GM19023 (cell line): ENCODE results near the gene GABRD.

ENCODE experiments used
- ATAC-seq: cut with Tn5 transposase; IDR thresholded peaks from one replicate; pipeline ENCODE4 v1.9.1; 2021; ENCODE audit warnings: mild to moderate bottlenecking, moderate library complexity; ENCODE audit not compliant: unreplicated experiment

Gene GABRD

DNA sequence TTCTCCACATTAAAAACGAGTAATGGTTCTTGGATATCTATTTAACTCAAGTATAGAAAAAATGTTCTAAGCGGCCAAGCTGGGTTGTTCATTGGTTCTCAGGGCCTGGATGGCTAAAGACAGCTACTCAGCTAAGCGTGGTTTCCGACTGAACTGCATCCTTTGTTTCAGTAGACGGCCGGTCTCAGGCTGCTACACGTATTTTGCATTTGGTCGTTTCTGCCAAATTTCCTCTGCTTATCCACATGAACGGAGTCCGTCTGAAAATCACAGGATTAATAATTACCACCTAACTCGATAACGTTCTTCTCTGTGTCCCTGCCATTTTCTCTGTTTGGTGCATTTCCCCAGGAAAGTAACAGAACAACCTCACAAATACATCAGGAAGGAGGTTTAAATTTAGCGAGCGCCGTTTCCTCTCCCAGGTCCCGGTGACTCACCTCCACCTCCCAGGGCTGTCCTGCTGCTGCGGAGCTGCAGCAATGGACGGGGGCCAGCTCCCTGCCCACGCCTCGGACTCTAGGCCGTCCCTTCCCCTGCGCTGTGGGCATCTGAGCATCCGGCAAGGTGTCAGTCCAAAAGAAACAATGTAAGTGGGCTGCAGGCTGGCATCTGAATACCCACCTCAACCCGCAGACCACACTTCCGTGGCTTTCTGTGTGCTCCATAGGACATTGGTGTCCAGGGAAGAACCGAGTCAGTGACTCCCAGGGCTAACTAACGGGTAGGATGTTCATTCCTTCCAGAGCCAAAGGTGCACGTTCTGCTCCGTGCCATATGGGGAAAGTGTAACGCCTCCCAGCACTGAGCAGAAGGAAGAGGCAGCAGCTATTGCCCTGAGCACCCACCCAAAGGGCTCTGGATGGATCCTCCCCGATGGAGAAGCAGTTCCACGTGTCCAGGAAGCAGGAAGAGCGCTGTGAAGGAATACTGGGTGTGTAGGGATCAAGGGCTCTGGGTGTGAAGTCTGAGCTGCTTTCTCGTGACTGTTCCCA is 4.1 kb upstream of the GABRD start:
- ATAC-seq: no peak

DNA sequence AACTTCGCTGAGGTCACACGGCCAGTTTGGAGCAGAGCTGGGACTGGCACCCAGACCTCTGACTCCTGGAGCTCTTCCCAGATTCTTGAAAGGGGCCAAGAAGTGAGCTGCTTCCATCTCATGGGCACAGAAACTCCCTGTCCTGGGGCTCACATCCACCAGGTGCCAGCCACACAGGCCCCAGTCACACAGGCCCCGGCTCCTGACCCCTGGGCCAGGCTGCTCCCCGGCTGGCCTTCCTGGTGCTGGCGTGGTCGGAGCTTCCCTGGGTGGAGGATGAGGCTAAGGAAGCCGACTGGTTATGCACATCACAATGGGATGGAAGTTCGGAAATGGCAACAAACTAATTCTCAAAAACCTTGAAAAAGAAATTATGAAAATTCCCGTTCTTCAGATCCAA is 3.0 kb upstream of the GABRD start:
- no peak for ATAC-seq

DNA sequence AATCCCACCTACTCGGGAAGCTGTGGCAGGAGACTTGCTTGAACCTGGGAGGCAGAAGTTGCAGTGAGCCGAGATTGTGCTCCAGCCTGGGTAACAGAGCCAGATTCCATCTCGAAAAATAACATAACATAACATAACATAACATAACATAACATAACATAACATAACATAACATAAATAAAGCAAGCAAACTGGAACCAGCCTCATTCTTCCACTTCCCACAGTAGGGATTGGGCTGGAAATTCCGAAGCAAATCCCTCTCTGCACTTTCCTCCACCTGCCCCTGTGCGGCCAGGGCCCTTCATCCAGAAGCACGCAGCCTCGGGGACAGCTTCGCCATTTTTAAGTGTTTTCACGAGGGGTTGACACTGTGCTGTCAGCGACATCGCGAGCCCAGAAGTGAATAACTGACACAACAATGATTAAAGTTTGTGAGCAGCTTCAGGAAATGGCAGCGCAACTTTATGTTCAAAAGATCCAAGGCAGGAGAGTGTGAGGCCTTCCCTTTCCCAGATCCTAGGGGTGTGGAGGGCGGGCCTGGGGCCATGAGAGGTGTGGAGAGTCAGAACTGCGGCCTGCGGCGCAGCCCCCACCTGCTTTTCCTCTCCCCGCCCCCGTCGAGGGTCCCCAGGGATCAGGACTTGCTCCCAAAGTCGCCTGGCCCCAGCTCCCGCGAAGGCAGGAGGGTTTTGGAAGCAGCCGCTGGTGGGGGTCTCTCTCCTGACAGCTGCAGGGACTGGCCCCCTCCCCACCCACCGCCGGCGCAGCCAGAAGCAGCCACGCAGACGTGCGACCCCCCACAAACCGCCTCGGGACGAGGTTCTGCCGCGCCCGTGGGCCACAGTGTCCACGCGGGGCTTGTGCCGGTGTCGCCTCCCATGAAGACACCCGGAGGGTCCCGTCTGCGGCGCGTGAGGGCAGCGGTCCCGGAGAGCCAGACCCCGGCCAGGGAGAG is 651 bp upstream of the GABRD start:
- ATAC-seq: no peak

DNA sequence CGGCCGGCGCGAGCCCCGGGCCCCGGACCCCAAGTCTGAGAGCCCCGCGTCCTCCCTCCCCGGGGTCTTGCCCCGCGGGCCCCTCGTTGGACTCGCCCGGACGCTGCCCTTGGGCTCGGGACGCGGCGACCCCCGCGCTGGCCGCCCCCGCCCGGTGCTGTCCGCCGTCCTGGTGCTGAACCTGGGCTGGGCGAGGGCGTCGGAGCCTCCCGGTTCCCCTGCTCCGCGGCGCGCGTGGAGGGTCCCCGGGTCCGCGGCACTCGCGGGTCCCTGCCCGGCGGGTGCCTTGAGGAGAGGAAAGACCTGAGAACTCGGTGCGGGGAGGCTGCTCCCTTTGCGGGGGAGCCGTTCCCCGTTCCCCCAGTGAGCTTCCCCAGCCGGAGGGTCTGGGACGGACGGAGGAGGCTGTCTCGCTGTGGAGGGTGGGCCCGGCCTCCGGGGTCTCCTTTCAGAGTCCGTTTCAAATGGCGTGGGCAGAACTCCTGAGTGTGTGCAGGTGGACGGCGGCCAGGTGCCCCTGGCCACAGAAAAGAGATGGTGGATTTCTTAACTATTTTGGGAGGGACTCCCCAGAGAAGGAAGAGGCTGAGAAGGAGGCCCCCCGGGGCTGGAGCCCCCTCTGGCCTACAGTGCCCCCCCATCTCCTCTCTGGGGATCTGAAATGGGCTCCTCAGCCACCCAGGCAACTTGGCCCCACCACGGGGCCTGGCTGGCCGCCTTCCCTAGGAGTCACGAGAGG is 595 bp downstream of the GABRD start:
- no peak for ATAC-seq

DNA sequence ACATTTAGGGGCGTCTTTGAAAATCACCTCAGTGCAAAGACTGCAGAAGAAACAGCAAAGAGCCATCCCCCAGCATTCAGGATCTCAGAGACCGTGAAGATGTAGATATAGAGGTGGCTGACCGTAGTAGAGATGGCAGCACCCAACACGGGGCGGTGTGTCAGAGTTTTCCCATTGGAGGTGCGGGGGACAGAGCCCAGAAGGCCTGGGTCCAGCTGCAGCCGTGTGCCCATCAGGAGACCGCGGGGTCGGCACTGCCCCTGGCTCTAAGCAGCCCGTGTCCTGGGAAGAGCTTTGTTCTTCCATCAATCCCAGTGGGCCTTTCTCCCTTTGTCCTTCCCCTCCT is 1.1 kb downstream of the GABRD start:
- no peak for ATAC-seq

DNA sequence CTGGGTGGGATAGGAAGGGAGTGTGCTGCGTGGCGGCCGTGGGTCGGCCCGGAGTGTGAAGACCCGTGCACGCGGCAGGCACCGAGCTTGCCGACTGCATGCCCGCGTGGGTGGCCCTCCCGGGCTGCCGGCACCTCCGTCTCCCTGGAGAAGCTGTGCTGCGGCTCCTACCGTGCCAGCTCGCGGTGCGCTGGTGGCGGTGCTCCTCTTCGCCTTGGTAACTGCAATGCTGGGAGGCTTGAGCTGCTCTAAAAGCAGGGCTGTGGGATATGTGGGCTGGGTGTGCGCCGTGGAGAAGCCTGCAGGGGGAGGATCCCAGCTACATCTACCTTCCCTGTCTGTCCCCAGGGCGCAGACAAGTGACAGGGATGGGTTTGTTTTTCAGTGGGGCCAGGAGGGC is 2.4 kb downstream of the GABRD start:
- no peak for ATAC-seq

DNA sequence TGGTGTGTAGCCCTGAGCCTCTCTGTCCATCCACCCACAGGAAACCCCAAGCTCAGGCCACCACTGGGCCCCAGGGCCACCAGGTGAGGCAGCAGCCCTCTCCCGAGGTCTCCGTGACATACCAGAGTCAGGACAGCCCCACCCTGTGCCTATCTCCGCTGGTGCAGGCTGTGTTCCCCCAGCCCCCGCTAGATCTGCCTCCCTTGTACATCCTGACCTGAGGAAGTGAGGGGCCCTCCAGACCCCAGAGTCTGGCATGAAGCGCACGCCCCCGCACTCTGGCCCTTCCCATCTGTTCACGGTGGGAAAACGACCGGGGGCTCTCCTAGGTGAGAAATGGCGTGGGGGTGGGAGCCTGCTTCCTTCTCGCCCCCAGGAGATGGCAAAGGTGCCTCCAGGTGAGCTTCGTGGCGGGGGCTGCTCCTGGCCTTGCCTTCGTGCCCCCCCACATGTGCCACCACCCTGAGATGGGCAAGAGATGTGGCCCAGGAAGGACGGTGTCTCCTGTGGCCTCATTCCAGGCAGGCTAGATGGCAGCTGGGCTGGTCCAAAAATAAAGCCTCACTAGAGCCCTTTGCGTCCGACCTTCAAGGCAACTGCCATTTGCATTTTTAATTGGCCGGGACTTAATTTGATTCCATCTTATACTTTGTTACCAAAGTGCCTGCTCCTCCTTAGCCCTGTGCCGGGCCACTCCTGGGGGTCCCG is 3.1 kb downstream of the GABRD start:
- no peak for ATAC-seq

DNA sequence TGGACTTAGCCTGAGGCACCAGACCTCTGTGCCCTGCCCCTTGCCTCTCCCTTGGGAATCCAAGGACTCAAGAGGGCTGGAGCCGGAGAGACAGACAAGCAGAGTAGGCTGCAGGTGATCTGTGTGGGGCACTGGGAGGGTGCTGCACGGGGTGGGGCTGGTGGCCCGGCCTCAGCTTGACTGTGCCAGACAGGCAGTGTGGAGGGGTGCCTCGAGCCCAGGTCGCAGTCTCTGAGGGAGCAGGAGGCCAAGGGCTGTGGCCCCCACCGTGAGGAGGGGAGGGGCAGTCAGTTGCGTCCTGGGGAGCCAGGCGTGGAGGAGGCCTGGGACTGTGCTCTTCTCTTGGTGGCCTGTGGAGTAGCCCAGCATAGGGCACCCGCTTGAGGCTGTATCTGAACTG is 4.0 kb downstream of the GABRD start:
- no peak for ATAC-seq

DNA sequence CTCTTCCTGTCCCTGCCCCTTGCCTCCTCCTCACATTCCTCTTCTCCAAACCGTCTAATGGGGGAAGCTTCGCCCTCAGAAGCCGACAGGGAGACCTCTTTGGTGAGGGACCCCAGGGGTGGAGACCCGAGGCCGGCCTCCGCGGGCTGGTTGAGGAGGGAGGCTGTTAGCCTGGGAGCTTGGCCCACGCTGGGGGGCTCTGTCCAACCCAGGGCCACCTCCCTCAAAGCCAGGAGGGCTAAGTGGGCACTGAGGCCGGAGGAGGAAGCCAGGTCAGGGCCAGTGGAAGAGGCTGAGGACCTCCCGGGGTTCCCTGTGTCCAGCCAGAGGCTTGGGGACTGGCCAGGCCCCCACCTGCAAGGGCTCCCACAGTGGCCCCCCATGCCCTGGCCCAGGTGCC is 5.3 kb downstream of the GABRD start:
- no peak for ATAC-seq

DNA sequence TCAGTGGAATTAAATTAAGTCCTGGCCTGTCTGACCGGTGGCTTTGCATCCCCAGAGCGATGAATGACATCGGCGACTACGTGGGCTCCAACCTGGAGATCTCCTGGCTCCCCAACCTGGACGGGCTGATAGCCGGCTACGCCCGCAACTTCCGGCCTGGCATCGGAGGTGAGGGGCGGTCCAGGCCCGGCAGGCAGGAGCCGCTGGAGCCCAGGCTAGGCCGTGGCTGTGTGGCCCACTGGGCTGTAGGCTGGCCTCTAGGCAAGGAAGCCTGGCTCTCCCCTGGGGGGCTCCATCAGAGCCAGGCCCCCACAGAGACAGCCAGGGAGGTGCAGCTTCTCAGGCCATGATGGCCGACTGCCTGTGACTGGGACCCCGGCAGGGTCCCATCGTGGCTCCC is 5.7 kb downstream of the GABRD start:
- ATAC-seq: no peak

DNA sequence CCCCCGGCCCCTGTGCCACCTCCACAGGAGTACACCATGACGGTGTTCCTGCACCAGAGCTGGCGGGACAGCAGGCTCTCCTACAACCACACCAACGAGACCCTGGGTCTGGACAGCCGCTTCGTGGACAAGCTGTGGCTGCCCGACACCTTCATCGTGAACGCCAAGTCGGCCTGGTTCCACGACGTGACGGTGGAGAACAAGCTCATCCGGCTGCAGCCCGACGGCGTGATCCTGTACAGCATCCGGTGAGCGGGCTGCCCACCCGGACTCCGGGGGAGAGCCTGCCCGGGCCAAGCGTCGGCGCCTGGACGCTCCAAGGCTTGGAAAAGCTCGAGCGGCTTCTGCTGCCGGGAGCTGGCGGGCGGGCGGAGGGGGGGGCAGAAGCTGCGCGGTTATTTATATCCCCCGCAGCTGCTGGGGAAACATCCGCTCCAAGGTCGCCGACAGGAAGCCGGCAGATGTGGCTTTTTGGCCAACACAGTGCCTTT is 6.4 kb downstream of the GABRD start:
- ATAC-seq: no peak

DNA sequence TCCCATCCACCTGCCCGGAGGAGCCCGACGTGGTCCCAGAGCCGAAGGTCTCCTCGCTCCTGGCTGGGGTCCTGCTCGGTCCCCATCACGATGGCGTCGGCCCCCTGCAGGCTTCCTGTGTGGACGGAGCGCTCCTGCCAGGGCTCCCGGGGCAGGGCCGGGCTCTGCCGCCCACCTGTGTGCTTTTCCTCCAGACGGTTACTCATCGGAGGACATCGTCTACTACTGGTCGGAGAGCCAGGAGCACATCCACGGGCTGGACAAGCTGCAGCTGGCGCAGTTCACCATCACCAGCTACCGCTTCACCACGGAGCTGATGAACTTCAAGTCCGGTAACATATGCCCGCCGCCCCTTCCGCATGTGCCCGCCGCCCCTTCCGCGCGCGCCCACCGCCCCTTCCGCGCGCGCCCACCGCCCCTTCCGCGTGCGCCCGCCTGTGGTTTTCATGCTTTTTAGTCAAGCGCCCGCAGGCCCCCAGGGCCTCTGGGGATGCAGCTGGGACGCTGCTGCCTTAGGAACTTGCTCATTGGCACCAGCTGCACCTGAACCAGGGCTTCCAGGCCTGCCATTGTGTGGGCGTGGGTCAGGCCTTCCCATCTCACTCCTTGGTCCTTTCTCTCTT is 8.9 kb downstream of the GABRD start:
- ATAC-seq: no peak

DNA sequence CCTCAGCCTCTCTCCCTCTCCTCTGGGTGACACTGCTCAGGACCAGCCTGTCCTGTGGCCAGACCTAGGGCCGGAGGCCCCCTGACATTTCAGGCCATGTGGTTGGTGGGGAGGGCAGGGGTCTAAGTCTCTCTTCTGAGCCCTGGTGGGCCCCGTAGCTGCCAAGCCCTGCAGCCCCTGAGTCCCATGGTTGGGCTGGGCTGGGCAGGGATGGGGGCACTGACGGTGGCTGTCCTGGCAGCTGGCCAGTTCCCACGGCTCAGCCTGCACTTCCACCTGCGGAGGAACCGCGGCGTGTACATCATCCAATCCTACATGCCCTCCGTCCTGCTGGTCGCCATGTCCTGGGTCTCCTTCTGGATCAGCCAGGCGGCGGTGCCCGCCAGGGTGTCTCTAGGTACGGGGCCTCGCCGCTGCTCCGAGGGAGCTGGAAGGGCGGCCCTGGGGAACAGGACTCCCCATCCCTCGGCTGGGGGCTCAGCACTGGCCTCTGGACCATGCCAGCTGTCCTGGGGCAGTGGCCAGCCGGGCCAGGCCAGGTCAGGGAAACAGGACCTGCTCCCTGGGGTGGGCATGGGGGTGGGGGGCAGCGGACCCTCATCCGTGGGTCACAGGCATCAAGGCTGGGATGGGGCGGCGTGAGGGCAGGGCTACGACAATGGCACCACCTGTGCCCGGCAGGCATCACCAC is 9.9 kb downstream of the GABRD start:
- no peak for ATAC-seq

DNA sequence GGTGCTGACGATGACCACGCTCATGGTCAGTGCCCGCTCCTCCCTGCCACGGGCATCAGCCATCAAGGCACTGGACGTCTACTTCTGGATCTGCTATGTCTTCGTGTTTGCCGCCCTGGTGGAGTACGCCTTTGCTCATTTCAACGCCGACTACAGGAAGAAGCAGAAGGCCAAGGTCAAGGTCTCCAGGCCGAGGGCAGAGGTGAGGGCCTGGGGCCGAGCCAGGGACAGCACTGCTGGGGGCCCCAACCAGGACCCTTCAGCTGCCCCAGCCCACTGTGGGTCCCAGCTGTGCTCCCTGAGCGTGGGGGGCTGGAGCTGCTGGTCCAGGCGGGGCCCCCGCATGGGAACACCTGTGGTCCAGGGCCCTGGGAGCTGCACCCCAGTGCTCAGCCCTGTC is 10.4 kb downstream of the GABRD start:
- no peak for ATAC-seq

DNA sequence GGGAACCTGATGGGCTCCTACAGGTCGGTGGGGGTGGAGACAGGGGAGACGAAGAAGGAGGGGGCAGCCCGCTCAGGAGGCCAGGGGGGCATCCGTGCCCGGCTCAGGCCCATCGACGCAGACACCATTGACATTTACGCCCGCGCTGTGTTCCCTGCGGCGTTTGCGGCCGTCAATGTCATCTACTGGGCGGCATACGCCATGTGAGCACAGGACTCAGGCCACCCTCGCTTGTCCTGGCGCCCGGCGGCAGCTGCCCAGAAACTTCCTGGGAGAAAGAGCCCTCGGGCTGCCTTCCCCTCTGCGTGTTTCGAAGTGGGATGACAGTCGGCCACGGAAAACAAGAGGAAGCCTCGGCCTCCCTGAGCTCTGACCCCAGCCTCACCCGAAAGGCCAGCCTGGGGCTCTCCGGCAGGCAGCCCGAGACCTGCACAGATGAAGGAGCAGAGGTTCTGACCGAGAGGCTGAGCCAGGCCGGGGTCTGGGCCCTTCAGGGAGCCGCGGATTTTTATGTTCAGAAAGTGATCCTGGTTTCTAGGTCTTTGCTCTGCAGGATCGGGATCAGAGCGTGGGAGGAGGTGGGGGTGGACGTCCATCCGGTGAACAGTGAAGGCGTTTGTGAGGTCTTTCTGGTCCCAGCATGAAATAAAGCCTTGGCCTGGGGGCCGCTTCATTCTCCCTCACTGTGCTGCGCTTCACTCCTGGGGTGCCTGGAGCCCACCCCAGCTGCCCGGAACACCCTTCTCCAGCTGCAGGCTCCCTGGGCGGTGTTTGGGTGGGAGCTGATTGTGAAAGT is 11.1 kb downstream of the GABRD start:
- ATAC-seq: no peak

DNA sequence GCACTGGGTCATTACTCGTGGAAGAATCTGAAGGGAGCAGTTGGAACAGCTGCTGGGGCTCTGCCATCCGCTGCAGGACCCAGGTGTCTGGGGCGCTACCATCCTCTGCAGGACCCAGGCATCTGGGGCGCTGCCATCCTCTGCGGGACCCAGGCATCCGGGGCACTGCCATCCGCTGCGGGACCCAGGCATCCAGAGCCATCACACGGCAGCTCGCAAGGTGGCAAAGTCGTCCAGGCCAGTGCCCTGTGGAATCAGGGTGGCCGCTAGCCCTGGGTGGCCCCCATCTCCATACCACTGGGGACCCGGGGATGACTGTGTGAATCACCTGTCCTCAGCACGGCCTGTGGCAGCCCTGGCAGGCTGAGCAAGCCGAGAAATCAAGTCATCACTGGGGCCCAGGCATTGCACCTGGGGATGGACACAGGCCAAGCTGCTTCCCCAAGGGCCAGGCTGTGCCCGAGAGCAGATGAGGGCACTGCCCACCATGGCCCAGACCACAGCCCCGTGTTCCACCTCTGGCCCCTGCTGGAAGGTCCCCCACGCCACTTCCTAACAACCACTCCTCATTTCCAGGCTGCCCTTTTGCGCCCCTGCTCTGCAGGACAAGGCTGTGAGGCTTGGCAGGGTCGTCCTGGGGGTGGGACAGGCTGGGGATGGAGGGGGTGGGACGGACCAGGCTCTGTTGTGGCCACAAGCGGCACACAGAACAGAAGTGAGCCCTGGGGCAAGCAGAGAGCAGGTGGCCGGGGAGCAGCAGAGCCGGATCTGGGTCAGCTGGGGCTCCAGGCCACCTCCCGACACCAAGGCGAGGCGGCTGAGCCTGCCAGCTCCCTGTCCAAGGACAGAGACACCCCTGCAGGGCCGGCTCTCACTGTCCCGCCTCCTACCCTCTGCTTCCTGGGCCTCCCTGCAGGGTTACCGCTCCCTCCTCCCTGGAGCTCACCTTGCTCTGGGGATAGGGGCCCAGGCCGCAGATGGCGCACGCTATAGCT is 12.7 kb downstream of the GABRD start:
- ATAC-seq: no peak

DNA sequence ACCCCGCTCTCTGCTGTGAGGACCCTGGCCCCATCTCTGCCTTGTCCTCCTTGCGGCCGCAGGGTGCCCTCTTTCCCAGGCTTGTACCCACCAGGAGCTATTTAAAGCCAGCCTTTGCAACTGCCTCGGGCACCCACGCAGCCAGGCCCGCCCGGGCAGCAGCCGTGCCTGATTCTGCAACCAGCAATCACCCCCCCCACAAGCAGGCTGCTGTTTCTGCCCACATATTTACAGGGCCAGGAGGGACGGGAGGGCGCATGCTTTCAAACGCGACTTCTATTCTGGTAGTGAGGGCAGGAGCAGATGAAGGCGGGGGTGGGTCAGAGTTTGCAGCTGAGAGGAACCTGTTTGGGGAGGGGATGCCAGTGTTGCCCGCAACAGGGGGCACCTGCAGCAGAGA is 13.6 kb downstream of the GABRD start:
- ATAC-seq: no peak
